PC-3 (cell line): ENCODE results near the gene TMEM163.

Source experiments
- CTCF ChIP-seq: fragments of 300-600 bp; sonication (generic); conservative IDR thresholded peaks from 2 replicates; pipeline ENCODE4 v1.5.1; 2017; ENCODE audit warnings: antibody characterized with exemption, low read depth, mild to moderate bottlenecking, low read length
- EZH2 ChIP-seq: fragments of 300-600 bp; sonication (generic); IDR thresholded peaks from one replicate; pipeline ENCODE4 v1.6.1; 2017; ENCODE audit warnings: antibody characterized with exemption, mild to moderate bottlenecking, low read length; ENCODE audit not compliant: unreplicated experiment
- EZH2phosphoT487 ChIP-seq: fragments of 300-600 bp; sonication (generic); IDR thresholded peaks from 2 replicates; pipeline ENCODE4 v1.6.1; 2018; ENCODE audit warnings: mild to moderate bottlenecking, antibody characterized with exemption, low read length, borderline replicate concordance

- TF ChIP-seq EZH2phosphoT487 (no peak), CTCF (no peak), EZH2 (no peak)
These were observed 288.9 kb downstream of the TMEM163 start for GRCh38 chr2:134429886-134430285.
